HUES6 (cell line): ENCODE data around the gene VTI1A.

Source experiments
- H3K27ac ChIP-seq: 2 replicates; pipeline ENCODE4 v1.7.0; 2013; ENCODE audit warnings: low read depth, mild to moderate bottlenecking, low read length, inconsistent platforms
- H3K27me3 ChIP-seq: 2 replicates; pipeline ENCODE4 v1.6.1; 2013; ENCODE audit warnings: low read length; ENCODE audit not compliant: control insufficient read depth, insufficient read depth
- H3K36me3 ChIP-seq: 2 replicates; pipeline ENCODE4 v1.6.1; 2013; ENCODE audit warnings: low read length; ENCODE audit not compliant: control insufficient read depth, insufficient read depth
- H3K4me1 ChIP-seq: 2 replicates; pipeline ENCODE4 v1.6.1; 2013; ENCODE audit warnings: low read length; ENCODE audit not compliant: control insufficient read depth, insufficient read depth
- H3K4me3 ChIP-seq: 2 replicates; pipeline ENCODE4 v1.5.1; 2013; ENCODE audit warnings: low read depth, low read length
- H3K9ac ChIP-seq: one replicate; pipeline ENCODE4 v1.6.1; 2013; ENCODE audit warnings: mild to moderate bottlenecking, low read length
- H3K9me3 ChIP-seq: 2 replicates; pipeline ENCODE4 v1.6.1; 2013; ENCODE audit warnings: low read depth, low read length; ENCODE audit not compliant: control insufficient read depth, insufficient read depth

The VTI1A gene

GRCh38 chr10:112789248-112789647 lies 342.2 kb downstream of the VTI1A start:
- Histone ChIP-seq H3K27ac (no peak overlapping the region), H3K36me3 (no peaks in the 10 kb centered on the region), H3K27me3 (no peaks in the 10 kb centered on the region), H3K9ac (no peak overlapping the region), H3K4me1 (peaks cover 22% of the 10 kb centered on the region), H3K4me3 (no peak overlapping the region), H3K9me3 (peaks cover 3% of the 10 kb centered on the region; the same call in 1 of the 2 replicates)

GRCh38 chr10:112790030-112790429 lies 343.0 kb downstream of the VTI1A start:
- H3K27me3 ChIP-seq = no peaks in the 10 kb centered on the region
- H3K4me3 ChIP-seq = no peak overlapping the region
- H3K4me1 ChIP-seq = peaks cover 17% of the 10 kb centered on the region
- peaks cover 3% of the 10 kb centered on the region; the same call in 1 of the 2 replicates for H3K9me3 ChIP-seq
- H3K27ac ChIP-seq = no peak overlapping the region
- H3K36me3 ChIP-seq = no peaks in the 10 kb centered on the region
- no peak overlapping the region for H3K9ac ChIP-seq

DNA sequence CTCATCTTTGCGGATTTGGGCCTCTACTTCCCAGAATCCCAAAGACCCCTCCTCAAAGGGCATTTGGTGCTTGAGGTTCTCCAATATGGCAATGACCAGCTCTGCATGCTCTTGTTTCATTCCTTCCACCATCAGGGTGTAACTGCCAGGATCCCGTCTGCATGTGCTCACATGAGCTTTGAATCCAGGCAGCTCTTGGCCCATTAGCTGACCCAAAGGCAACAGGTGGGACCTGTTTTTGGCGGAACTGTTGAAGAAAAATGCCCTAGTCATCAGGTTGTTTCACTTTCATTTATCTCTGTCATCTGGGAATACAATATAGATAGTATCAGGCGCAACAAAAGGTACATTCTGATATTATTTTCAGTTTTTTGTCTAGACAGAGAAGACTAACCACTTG lies 343.9 kb downstream of the VTI1A start:
- H3K9me3 ChIP-seq = peaks cover 3% of the 10 kb centered on the region; the same call in 1 of the 2 replicates

GRCh38 chr10:112791447-112791846 lies 344.4 kb downstream of the VTI1A start:
- Histone ChIP-seq H3K4me3 (no peak overlapping the region), H3K4me1 (peaks cover 17% of the 10 kb centered on the region), H3K36me3 (no peaks in the 10 kb centered on the region), H3K27ac (no peak overlapping the region), H3K9me3 (peaks cover 3% of the 10 kb centered on the region; the same call in 1 of the 2 replicates), H3K9ac (no peak overlapping the region), H3K27me3 (no peaks in the 10 kb centered on the region)

More for the DNA sequence above, 343.9 kb downstream of the VTI1A start:
- H3K36me3 ChIP-seq = no peaks in the 10 kb centered on the region
- no peak overlapping the region for H3K4me3 ChIP-seq
- H3K27me3 ChIP-seq = no peaks in the 10 kb centered on the region
- H3K9ac ChIP-seq = no peak overlapping the region
- peaks cover 15% of the 10 kb centered on the region for H3K4me1 ChIP-seq
- no peak overlapping the region for H3K27ac ChIP-seq

GRCh38 chr10:112792487-112793201 lies 345.6 kb downstream of the VTI1A start:
- Histone ChIP-seq H3K4me1 (peaks cover 29% of the 10 kb centered on the region), H3K36me3 (no peaks in the 10 kb centered on the region), H3K27ac (no peak overlapping the region), H3K27me3 (no peaks in the 10 kb centered on the region), H3K4me3 (no peak overlapping the region), H3K9me3 (peaks cover 3% of the 10 kb centered on the region; the same call in 1 of the 2 replicates), H3K9ac (no peak overlapping the region)

- Histone ChIP-seq H3K4me3 (no peak overlapping the region), H3K4me1 (peaks cover 36% of the 10 kb centered on the region), H3K27me3 (no peaks in the 10 kb centered on the region), H3K27ac (no peak overlapping the region), H3K36me3 (no peaks in the 10 kb centered on the region), H3K9ac (no peak overlapping the region), H3K9me3 (peaks cover 3% of the 10 kb centered on the region; the same call in 1 of the 2 replicates)
Measured at GRCh38 chr10:112793202-112793921, 346.3 kb downstream of the VTI1A start.

DNA sequence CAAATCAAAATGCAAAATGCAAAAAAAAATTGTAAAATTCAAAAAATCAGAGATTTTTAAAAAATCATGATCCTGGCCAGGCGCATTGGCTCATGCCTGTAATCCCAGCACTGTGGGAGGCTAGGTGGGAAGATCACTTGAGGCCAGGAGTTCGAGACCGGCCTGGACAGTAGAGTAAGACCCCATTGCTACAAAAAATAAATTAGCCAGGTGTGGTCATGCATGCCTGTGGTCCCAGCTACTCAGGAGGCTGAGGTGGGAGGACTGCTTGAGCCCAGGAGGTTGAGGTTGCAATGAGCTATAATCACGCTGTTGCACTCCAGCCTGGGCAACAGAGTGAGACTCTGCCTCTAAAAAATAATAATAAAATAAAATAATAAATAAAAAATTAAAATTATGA lies 347.2 kb downstream of the VTI1A start:
- Histone ChIP-seq H3K27me3 (no peaks in the 10 kb centered on the region), H3K27ac (no peak overlapping the region), H3K9me3 (peaks cover 2% of the 10 kb centered on the region; the same call in 1 of the 2 replicates), H3K4me1 (peaks cover 44% of the 10 kb centered on the region), H3K9ac (no peak overlapping the region), H3K4me3 (no peak overlapping the region), H3K36me3 (no peaks in the 10 kb centered on the region)

- peaks cover 47% of the 10 kb centered on the region for H3K4me1 ChIP-seq
- H3K4me3 ChIP-seq = no peak overlapping the region
- no peaks in the 10 kb centered on the region for H3K36me3 ChIP-seq
- H3K9ac ChIP-seq = no peak overlapping the region
- H3K27ac ChIP-seq = no peak overlapping the region
- H3K27me3 ChIP-seq = no peaks in the 10 kb centered on the region
- H3K9me3 ChIP-seq = no peaks in the 10 kb centered on the region
Measured at GRCh38 chr10:112795067-112795466, 348.1 kb downstream of the VTI1A start.

GRCh38 chr10:112797197-112797596 lies 350.2 kb downstream of the VTI1A start:
- Histone ChIP-seq H3K36me3 (no peaks in the 10 kb centered on the region), H3K4me3 (no peak overlapping the region), H3K27me3 (no peaks in the 10 kb centered on the region), H3K9ac (no peak overlapping the region), H3K4me1 (peaks cover 47% of the 10 kb centered on the region), H3K27ac (no peak overlapping the region), H3K9me3 (no peaks in the 10 kb centered on the region)

DNA sequence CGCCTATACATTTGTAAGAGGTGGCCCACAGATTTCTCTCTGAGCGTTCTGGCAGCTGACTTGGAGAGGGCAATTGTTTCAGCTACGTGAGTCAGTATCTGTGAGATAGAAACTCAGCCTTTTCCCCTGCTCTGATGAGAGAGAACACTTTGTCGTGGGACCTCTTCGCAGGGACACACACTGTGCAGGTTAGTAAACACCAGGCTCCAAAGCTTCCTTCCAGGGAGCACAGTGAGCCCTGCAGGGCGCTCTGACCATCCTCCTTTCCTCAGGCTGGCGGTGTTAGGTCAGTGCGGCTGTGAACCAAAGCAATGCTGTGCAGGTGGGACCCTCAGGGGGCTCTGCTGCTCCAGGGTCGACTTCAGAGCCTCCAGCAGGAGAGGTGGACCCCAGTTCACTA lies 350.8 kb downstream of the VTI1A start:
- Histone ChIP-seq H3K36me3 (no peaks in the 10 kb centered on the region), H3K9me3 (no peaks in the 10 kb centered on the region), H3K27me3 (no peaks in the 10 kb centered on the region), H3K4me3 (no peak overlapping the region), H3K4me1 (peaks cover 40% of the 10 kb centered on the region), H3K27ac (no peak overlapping the region), H3K9ac (no peak overlapping the region)

- Histone ChIP-seq H3K4me1 (peaks cover 35% of the 10 kb centered on the region), H3K4me3 (no peak overlapping the region), H3K27me3 (no peaks in the 10 kb centered on the region), H3K9me3 (no peaks in the 10 kb centered on the region), H3K9ac (no peak overlapping the region), H3K27ac (no peak overlapping the region), H3K36me3 (no peaks in the 10 kb centered on the region)
Measured at GRCh38 chr10:112799038-112799437, 352.0 kb downstream of the VTI1A start.
